HEK293 (cell line): ENCODE measurements around the gene CFAP46.

Experiments
- CTCF ChIA-PET: fragments of 350-600 bp; formaldehyde crosslinking; extraction: SDS; loops from one replicate; lab custom pipeline; 2021; ENCODE audit warnings: antibody characterized with exemption; lab: Yijun Ruan, JAX
- POLR2A ChIA-PET: fragments of 300-600 bp; formaldehyde crosslinking; extraction: SDS; loops from one replicate; lab custom pipeline; 2020; ENCODE audit warnings: antibody characterized with exemption, inconsistent platforms; lab: Yijun Ruan, JAX
- H3K27ac ChIP-seq: fragments of 200-500 bp; sonication (Bioruptor generic); 2 replicates; pipeline ENCODE4 v1.5.1; 2014; ENCODE audit warnings: low read depth, low read length, control low read depth, inconsistent platforms; ENCODE audit errors: extremely low read depth
- H3K36me3 ChIP-seq, 2 experiments: fragments of 200-500 bp in 1 of 2; sonication (Bioruptor generic) in 1 of 2; 1 replicate in 1 of 2; 2 replicates in 1 of 2; pipeline ENCODE4 v1.5.1; 2014 to 2017; ENCODE audit warnings: inconsistent platforms in 2 of 2, low read length in 2 of 2; ENCODE audit not compliant: control insufficient read depth in 2 of 2, insufficient read depth in 1 of 2
- H3K4me1 ChIP-seq: fragments of 200-500 bp; sonication (Bioruptor generic); 2 replicates; pipeline ENCODE4 v1.5.1; 2014; ENCODE audit warnings: mild to moderate bottlenecking, low read length, inconsistent platforms; ENCODE audit not compliant: control insufficient read depth, insufficient read depth
- H3K4me3 ChIP-seq: 2 replicates; pipeline ENCODE4 v1.5.1; 2011; ENCODE audit warnings: low read depth, mild to moderate bottlenecking, control low read depth, low read length, moderate library complexity
- H3K9me3 ChIP-seq: fragments of 200-500 bp; sonication (Bioruptor generic); 2 replicates; pipeline ENCODE4 v1.5.1; 2014; ENCODE audit warnings: low read depth, low read length, inconsistent platforms; ENCODE audit not compliant: control insufficient read depth, insufficient read depth
- BCL11A ChIP-seq: fragments of 450-650 bp; formaldehyde crosslinking; IDR thresholded peaks from 2 replicates; pipeline ENCODE4 v1.5.1; 2016; ENCODE audit warnings: low read depth, missing biosample characterization, missing genetic modification characterization
- OSR2 ChIP-seq: fragments of 450-650 bp; formaldehyde crosslinking; IDR thresholded peaks from 2 replicates; pipeline ENCODE4 v1.5.1; 2016; ENCODE audit warnings: missing biosample characterization, missing genetic modification characterization
- SP7 ChIP-seq: fragments of 450-650 bp; formaldehyde crosslinking; IDR thresholded peaks from 2 replicates; pipeline ENCODE4 v1.5.1; 2016; ENCODE audit warnings: missing biosample characterization, missing genetic modification characterization
- TSHZ1 ChIP-seq: fragments of 450-650 bp; formaldehyde crosslinking; IDR thresholded peaks from 2 replicates; pipeline ENCODE4 v1.5.1; 2016; ENCODE audit warnings: missing biosample characterization, missing genetic modification characterization, borderline replicate concordance
- ZIC2 ChIP-seq: fragments of 450-650 bp; formaldehyde crosslinking; IDR thresholded peaks from 2 replicates; pipeline ENCODE4 v1.5.1; 2016; ENCODE audit warnings: missing biosample characterization, missing genetic modification characterization
- ZNF138 ChIP-seq: fragments of 450-650 bp; formaldehyde crosslinking; IDR thresholded peaks from 2 replicates; pipeline ENCODE4 v1.5.1; 2016; ENCODE audit warnings: missing biosample characterization, missing genetic modification characterization, borderline replicate concordance
- ZNF140 ChIP-seq: fragments of 450-650 bp; formaldehyde crosslinking; IDR thresholded peaks from 2 replicates; pipeline ENCODE4 v1.5.1; 2016; ENCODE audit warnings: missing biosample characterization, missing genetic modification characterization
- ZNF146 ChIP-seq: fragments of 450-650 bp; formaldehyde crosslinking; IDR thresholded peaks from 2 replicates; pipeline ENCODE4 v1.5.1; 2016; ENCODE audit warnings: missing biosample characterization, missing genetic modification characterization
- ZNF157 ChIP-seq: fragments of 450-650 bp; formaldehyde crosslinking; IDR thresholded peaks from 2 replicates; pipeline ENCODE4 v1.5.1; 2016; ENCODE audit warnings: missing biosample characterization, missing genetic modification characterization
- ZNF211 ChIP-seq: fragments of 450-650 bp; formaldehyde crosslinking; IDR thresholded peaks from 2 replicates; pipeline ENCODE4 v1.5.1; 2016; ENCODE audit warnings: low read depth, missing biosample characterization, missing genetic modification characterization
- ZNF248 ChIP-seq: fragments of 450-650 bp; formaldehyde crosslinking; IDR thresholded peaks from 2 replicates; pipeline ENCODE4 v1.5.1; 2017; ENCODE audit warnings: missing biosample characterization, missing genetic modification characterization
- ZNF398 ChIP-seq: fragments of 450-650 bp; formaldehyde crosslinking; IDR thresholded peaks from 2 replicates; pipeline ENCODE4 v1.5.1; 2017; ENCODE audit warnings: missing biosample characterization, missing genetic modification characterization
- ZNF426 ChIP-seq: fragments of 450-650 bp; formaldehyde crosslinking; IDR thresholded peaks from 2 replicates; pipeline ENCODE4 v1.5.1; 2017; ENCODE audit warnings: missing biosample characterization, missing genetic modification characterization, mild to moderate bottlenecking, inconsistent platforms, moderate library complexity
- ZNF473 ChIP-seq: fragments of 450-650 bp; formaldehyde crosslinking; IDR thresholded peaks from 2 replicates; pipeline ENCODE4 v1.5.1; 2017; ENCODE audit warnings: missing biosample characterization, missing genetic modification characterization
- ZNF48 ChIP-seq: fragments of 450-650 bp; formaldehyde crosslinking; IDR thresholded peaks from 2 replicates; pipeline ENCODE4 v1.5.1; 2016; ENCODE audit warnings: missing biosample characterization, missing genetic modification characterization
- ZNF514 ChIP-seq: fragments of 450-650 bp; formaldehyde crosslinking; IDR thresholded peaks from 2 replicates; pipeline ENCODE4 v1.5.1; 2016; ENCODE audit warnings: missing biosample characterization, missing genetic modification characterization
- ZNF610 ChIP-seq: fragments of 450-650 bp; formaldehyde crosslinking; IDR thresholded peaks from 2 replicates; pipeline ENCODE4 v1.5.1; 2016; ENCODE audit warnings: missing biosample characterization, missing genetic modification characterization, borderline replicate concordance
- ZNF639 ChIP-seq: fragments of 450-650 bp; formaldehyde crosslinking; IDR thresholded peaks from 2 replicates; pipeline ENCODE4 v1.5.1; 2016; ENCODE audit warnings: missing biosample characterization, missing genetic modification characterization
- ZNF837 ChIP-seq: fragments of 450-650 bp; formaldehyde crosslinking; IDR thresholded peaks from 2 replicates; pipeline ENCODE4 v1.5.1; 2016; ENCODE audit warnings: missing biosample characterization, missing genetic modification characterization
- ZSCAN4 ChIP-seq: fragments of 450-650 bp; formaldehyde crosslinking; IDR thresholded peaks from 2 replicates; pipeline ENCODE4 v1.5.1; 2017; ENCODE audit warnings: missing biosample characterization, missing genetic modification characterization

Gene CFAP46

GRCh38 chr10:132784866-132785722 is 157.3 kb downstream of the CFAP46 start:
- peaks cover 3% of the 10 kb centered on the region for H3K4me1 ChIP-seq
- H3K9me3 ChIP-seq: no peaks in the 10 kb centered on the region
- H3K4me3 ChIP-seq: no peak overlapping the region
- H3K27ac ChIP-seq: no peak overlapping the region
- TF ChIP-seq ZNF473: no peak
- no peak for TF ChIP-seq ZNF48
- TF ChIP-seq ZNF140: no peak
- TF ChIP-seq TSHZ1 (tag by site-specific recombination): no peak
- TF ChIP-seq ZNF610 (tag by site-specific recombination): no peak
- no peak for TF ChIP-seq ZIC2 (tag by site-specific recombination)
- TF ChIP-seq ZNF248 (tag by site-specific recombination): no peak
- no peak for TF ChIP-seq ZNF426 (tag by site-specific recombination)
- TF ChIP-seq OSR2 (tag by site-specific recombination): no peak
- TF ChIP-seq ZSCAN4 (tag by site-specific recombination): no peak
- no peak for TF ChIP-seq BCL11A
- TF ChIP-seq ZNF514 (tag by site-specific recombination): no peak
- no peak for TF ChIP-seq ZNF211 (tag by site-specific recombination)
- ChIA-PET CTCF (interaction anchor here (0.5 kb wide), 1 partner anchor 18 kb away, joined by 3 read pairs; no protein-coding TSS in a partner anchor), POLR2A (no interaction called here)
- H3K36me3 ChIP-seq: no peaks in the 10 kb centered on the region

GRCh38 chr10:132783940-132784865 is 158.2 kb downstream of the CFAP46 start:
- Histone ChIP-seq H3K4me1 (peaks cover 3% of the 10 kb centered on the region), H3K4me3 (no peak overlapping the region), H3K36me3 (no peaks in the 10 kb centered on the region), H3K9me3 (no peaks in the 10 kb centered on the region), H3K27ac (no peak overlapping the region)
- ChIA-PET CTCF (no interaction called here), POLR2A (no interaction called here)
- TF ChIP-seq ZNF138 (tag by site-specific recombination) (no peak), ZNF48 (no peak), ZNF398 (no peak), ZNF157 (tag by site-specific recombination) (no peak), ZNF426 (tag by site-specific recombination) (no peak), ZNF837 (tag by site-specific recombination) (no peak), SP7 (tag by site-specific recombination) (no peak), ZNF146 (tag by site-specific recombination) (no peak), ZNF639 (tag by site-specific recombination) (no peak)
